Hepatocyte (in vitro differentiated cells): ENCODE data around the gene ARHGAP22. TPM values are rescaled to one million over a fixed set of nuclear protein-coding genes. Genes with fewer than 3 reads are reported as not detected.

ENCODE experiments used
- DNase-seq: peaks from one replicate; pipeline ENCODE4 v3.0.0-alpha.2; 2016; ENCODE audit warnings: low spot score
- H2AFZ ChIP-seq: fragments of 200-600 bp; sonication (generic); 2 replicates; pipeline ENCODE4 v1.6.0; 2016; ENCODE audit warnings: antibody characterized with exemption, mild to moderate bottlenecking
- H3K27ac ChIP-seq: fragments of 200-600 bp; sonication (generic); 2 replicates; pipeline ENCODE4 v1.5.1; 2016; ENCODE audit warnings: mild to moderate bottlenecking
- H3K27me3 ChIP-seq: fragments of 200-600 bp; sonication (generic); 2 replicates; pipeline ENCODE4 v1.6.1; 2016
- H3K36me3 ChIP-seq: fragments of 200-600 bp; sonication (generic); replicated peaks from 2 replicates; pipeline ENCODE4 v1.5.1; 2016; ENCODE audit warnings: low read depth; ENCODE audit not compliant: insufficient read depth
- H3K4me1 ChIP-seq: fragments of 200-600 bp; sonication (generic); 2 replicates; pipeline ENCODE4 v1.5.1; 2016; ENCODE audit warnings: mild to moderate bottlenecking, moderate library complexity; ENCODE audit not compliant: insufficient read depth
- H3K4me2 ChIP-seq: fragments of 200-600 bp; sonication (generic); 2 replicates; pipeline ENCODE4 v1.6.0; 2016
- H3K4me3 ChIP-seq: fragments of 200-600 bp; sonication (generic); 2 replicates; pipeline ENCODE4 v1.5.1; 2016; ENCODE audit warnings: mild to moderate bottlenecking
- H3K79me2 ChIP-seq: fragments of 200-600 bp; sonication (generic); 2 replicates; pipeline ENCODE4 v1.6.0; 2017; ENCODE audit warnings: mild to moderate bottlenecking
- H3K9me2 ChIP-seq: fragments of 200-600 bp; sonication (generic); replicated peaks from 2 replicates; pipeline ENCODE4 v1.6.0; 2017; ENCODE audit warnings: mild to moderate bottlenecking; ENCODE audit not compliant: insufficient read depth
- H3K9me3 ChIP-seq: fragments of 200-600 bp; sonication (generic); 2 replicates; pipeline ENCODE4 v1.5.1; 2016; ENCODE audit warnings: low read depth, mild to moderate bottlenecking
- H4K20me1 ChIP-seq: fragments of 200-600 bp; sonication (generic); 2 replicates; pipeline ENCODE4 v1.6.0; 2016; ENCODE audit warnings: mild to moderate bottlenecking; ENCODE audit not compliant: insufficient read depth, poor library complexity, severe bottlenecking
- CTCF ChIP-seq: fragments of 200-600 bp; sonication (generic); IDR thresholded peaks from 2 replicates; pipeline ENCODE4 v1.5.1; 2016; ENCODE audit warnings: antibody characterized with exemption, mild to moderate bottlenecking; ENCODE audit not compliant: poor library complexity
- EZH2 ChIP-seq: fragments of 200-600 bp; sonication (generic); IDR thresholded peaks from 2 replicates; pipeline ENCODE4 v1.6.1; 2016; ENCODE audit warnings: antibody characterized with exemption, mild to moderate bottlenecking, borderline replicate concordance
- EZH2phosphoT487 ChIP-seq: fragments of 200-600 bp; sonication (generic); IDR thresholded peaks from one replicate; pipeline ENCODE4 v1.6.1; 2018; ENCODE audit warnings: antibody characterized with exemption, mild to moderate bottlenecking, low read depth, moderate library complexity; ENCODE audit not compliant: unreplicated experiment, severe bottlenecking
- WGBS: methylation state at CpG from one replicate; pipeline ENCODE4 v1.1.6; 2016; ENCODE audit warnings: low lambda C conversion rate; ENCODE audit errors: missing lambda C conversion rate; 5-methylcytosine and 5-hydroxymethylcytosine counted together
- polyA plus RNA-seq: library from polyadenylated mRNA; unstranded; fragments of >200 nt; fragmentation: Nextera tagmentation; extraction: Ambion mirVana; gene quantifications from 2 replicates; pipeline ENCODE4 v1.2.1, GENCODE V29; 2016
- total RNA-seq: library from RNA; depleted of rRNA; stranded (reverse); fragments of >200 nt; gene quantifications from 2 replicates; pipeline ENCODE4 v1.2.3, GENCODE V29; 2014

Gene ARHGAP22
- total and polyA plus RNA-seq, 2 experiments from 2014 or later: 1.7 to 1.8 TPM

GRCh38 chr10:48652344-48652743 lies 47.5 kb upstream of the ARHGAP22 start:
- WGBS: 93% methylated on average over 4 of the region's 4 CpGs
- peaks cover 12% of the 10 kb centered on the region for H3K27me3 ChIP-seq
- H3K27ac ChIP-seq: no peak overlapping the region
- no peak overlapping the region for H3K4me3 ChIP-seq
- no peaks in the 10 kb centered on the region for H4K20me1 ChIP-seq
- peaks cover 5% of the 10 kb centered on the region for H3K4me1 ChIP-seq
- no peaks in the 10 kb centered on the region for H3K9me2 ChIP-seq
- no peaks in the 10 kb centered on the region for H3K36me3 ChIP-seq
- H3K9me3 ChIP-seq: no peaks in the 10 kb centered on the region
- no peak overlapping the region for H3K4me2 ChIP-seq
- H2AFZ ChIP-seq: no peak overlapping the region
- no peak for TF ChIP-seq EZH2phosphoT487
- no peak for DNase-seq
- H3K79me2 ChIP-seq: no peaks in the 10 kb centered on the region

GRCh38 chr10:48651839-48652238 lies 47.0 kb upstream of the ARHGAP22 start:
- no peaks in the 10 kb centered on the region for H3K9me3 ChIP-seq
- H3K36me3 ChIP-seq: no peaks in the 10 kb centered on the region
- H3K27me3 ChIP-seq: peaks cover 12% of the 10 kb centered on the region
- no peak overlapping the region for H2AFZ ChIP-seq
- H4K20me1 ChIP-seq: no peaks in the 10 kb centered on the region
- TF ChIP-seq EZH2phosphoT487: no peak
- TF ChIP-seq CTCF: no peak
- no peak for TF ChIP-seq EZH2
- H3K4me3 ChIP-seq: no peak overlapping the region
- H3K4me2 ChIP-seq: no peak overlapping the region
- H3K27ac ChIP-seq: no peak overlapping the region
- 94% methylated on average over 4 of the region's 4 CpGs for WGBS
- H3K9me2 ChIP-seq: no peaks in the 10 kb centered on the region
- no peak for DNase-seq
- peaks cover 5% of the 10 kb centered on the region for H3K4me1 ChIP-seq
- H3K79me2 ChIP-seq: no peaks in the 10 kb centered on the region

GRCh38 chr10:48651293-48651692 lies 46.4 kb upstream of the ARHGAP22 start:
- H2AFZ ChIP-seq: no peak overlapping the region
- WGBS: 88% methylated on average over 2 of the region's 2 CpGs
- TF ChIP-seq CTCF (no peak), EZH2phosphoT487 (no peak), EZH2 (no peak)
- H3K4me2 ChIP-seq: no peak overlapping the region
- H3K9me3 ChIP-seq: no peaks in the 10 kb centered on the region
- DNase-seq: no peak
- H3K27me3 ChIP-seq: peaks cover 12% of the 10 kb centered on the region
- no peak overlapping the region for H3K4me3 ChIP-seq
- no peak overlapping the region for H3K27ac ChIP-seq
- H4K20me1 ChIP-seq: no peaks in the 10 kb centered on the region
- H3K36me3 ChIP-seq: no peaks in the 10 kb centered on the region
- H3K79me2 ChIP-seq: no peaks in the 10 kb centered on the region
- no peaks in the 10 kb centered on the region for H3K9me2 ChIP-seq
- no peaks in the 10 kb centered on the region for H3K4me1 ChIP-seq

- Histone ChIP-seq H3K9me2 (no peaks in the 10 kb centered on the region), H3K79me2 (no peaks in the 10 kb centered on the region), H3K4me2 (no peak overlapping the region), H3K36me3 (no peaks in the 10 kb centered on the region), H3K4me3 (no peak overlapping the region), H3K27me3 (peaks cover 12% of the 10 kb centered on the region), H2AFZ (no peak overlapping the region), H4K20me1 (no peaks in the 10 kb centered on the region), H3K9me3 (no peaks in the 10 kb centered on the region), H3K4me1 (no peaks in the 10 kb centered on the region), H3K27ac (no peak overlapping the region)
- DNase-seq: no peak
- 84% methylated on average over 7 of the region's 7 CpGs for WGBS
- peak; percentile 4 for TF ChIP-seq CTCF
- TF ChIP-seq EZH2: no peak
- TF ChIP-seq EZH2phosphoT487: no peak
Measured at GRCh38 chr10:48649349-48649944, 44.6 kb upstream of the ARHGAP22 start.
